Spleen (tissue), 7 donors: Measurements from ENCODE around the gene TDRD12.

Experiments used
- POLR2A ChIP-seq, 3 donors: fragments of 450-650 bp; IDR thresholded peaks; one replicate each; pipeline ENCODE4 v1.5.1; 2017; ENCODE audit warnings: antibody characterized with exemption in 3 of 3, mild to moderate bottlenecking in 1 of 3
- POLR2AphosphoS5 ChIP-seq, 3 donors: sonication (generic); formaldehyde crosslinking; IDR thresholded peaks; one replicate each; pipeline ENCODE4 v1.5.1; 2017; ENCODE audit warnings: antibody characterized with exemption in 3 of 3
- TF ChIP-seq, protein P1 (sequence below), 11 experiments: fragments of 200-600 bp in 7 of 11; fragments of 450-650 bp in 4 of 11; sonication (generic) in 4 of 11; IDR thresholded peaks in 8 of 11; conservative IDR thresholded peaks in 3 of 11; 1 replicate in 7 of 11; 2 replicates in 4 of 11; pipeline versions ENCODE4 v1.4.0 to v1.8.0; 2016 to 2021; ENCODE audit warnings: antibody characterized with exemption in 11 of 11, inconsistent platforms in 4 of 11, mild to moderate bottlenecking in 1 of 11
- donor health status: DM: no; HTN: no; CAD: no; lungs with moderate emphysema.
- donor health status: DM: no; HTN: no; CAD: no.
- donor health status: DM: no; HTN: no; CAD: no.

DNA sequence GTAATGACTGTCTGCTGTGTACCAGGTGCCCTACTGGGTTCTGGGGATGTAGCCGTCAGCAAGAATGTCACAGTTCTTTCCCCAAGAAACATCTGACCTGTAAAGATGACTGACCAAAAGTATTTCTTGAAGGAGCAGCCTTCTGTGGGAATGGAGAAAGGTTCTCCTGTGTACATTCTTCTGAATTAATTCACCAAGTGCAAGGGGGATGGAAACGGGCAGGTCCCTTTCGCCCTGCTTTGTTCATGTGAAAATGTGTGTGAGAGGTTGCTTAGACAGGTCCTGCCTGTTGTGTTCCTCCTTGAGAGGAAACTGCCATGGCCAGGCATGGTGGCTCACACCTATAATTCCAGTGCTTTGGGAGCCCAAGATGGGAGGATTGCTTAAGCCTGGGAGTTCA lies 93.0 kb downstream of the TDRD12 start:
- TF ChIP-seq POLR2A (IDR thresholded peaks at IDR 0.05) = no peak
- TF ChIP-seq, protein P1, sequence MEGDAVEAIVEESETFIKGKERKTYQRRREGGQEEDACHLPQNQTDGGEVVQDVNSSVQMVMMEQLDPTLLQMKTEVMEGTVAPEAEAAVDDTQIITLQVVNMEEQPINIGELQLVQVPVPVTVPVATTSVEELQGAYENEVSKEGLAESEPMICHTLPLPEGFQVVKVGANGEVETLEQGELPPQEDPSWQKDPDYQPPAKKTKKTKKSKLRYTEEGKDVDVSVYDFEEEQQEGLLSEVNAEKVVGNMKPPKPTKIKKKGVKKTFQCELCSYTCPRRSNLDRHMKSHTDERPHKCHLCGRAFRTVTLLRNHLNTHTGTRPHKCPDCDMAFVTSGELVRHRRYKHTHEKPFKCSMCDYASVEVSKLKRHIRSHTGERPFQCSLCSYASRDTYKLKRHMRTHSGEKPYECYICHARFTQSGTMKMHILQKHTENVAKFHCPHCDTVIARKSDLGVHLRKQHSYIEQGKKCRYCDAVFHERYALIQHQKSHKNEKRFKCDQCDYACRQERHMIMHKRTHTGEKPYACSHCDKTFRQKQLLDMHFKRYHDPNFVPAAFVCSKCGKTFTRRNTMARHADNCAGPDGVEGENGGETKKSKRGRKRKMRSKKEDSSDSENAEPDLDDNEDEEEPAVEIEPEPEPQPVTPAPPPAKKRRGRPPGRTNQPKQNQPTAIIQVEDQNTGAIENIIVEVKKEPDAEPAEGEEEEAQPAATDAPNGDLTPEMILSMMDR (IDR thresholded peaks at IDR 0.05 in 8 of 11, conservative IDR thresholded peaks at IDR 0.05 in 3 of 11) = no peak
- TF ChIP-seq POLR2AphosphoS5 (IDR thresholded peaks at IDR 0.05) = no peak
